OCI-LY7 (cell line): ENCODE measurements around the gene PPP1R7. TPM values are rescaled to one million over a fixed set of nuclear protein-coding genes. Genes with fewer than 3 reads are reported as not detected.

Experiments
- BruUV-seq: library from RNA; stranded (reverse); fragments of 400-500 nt; replicated peaks from 2 replicates; lab custom pipeline; 2021; lab: Mats Ljungman, UMichigan
- CTCF ChIA-PET: fragments of 300-600 bp; sonication (Branson Sonifier 250); formaldehyde crosslinking; loops from one replicate; lab custom pipeline; 2022; ENCODE audit warnings: antibody characterized with exemption; ENCODE audit not compliant: unreplicated experiment; lab: Charles Lee
- POLR2A ChIA-PET: fragments of 300-600 bp; sonication (Branson Sonifier 250); formaldehyde crosslinking; loops from one replicate; lab custom pipeline; 2022; ENCODE audit warnings: antibody characterized with exemption; lab: Charles Lee
- DNase-seq: peaks from one replicate; pipeline ENCODE4 v3.0.0-alpha.2; 2015; ENCODE audit warnings: low spot score
- H2AFZ ChIP-seq: fragments of 200-600 bp; sonication (generic), shearing (Covaris generic); 2 replicates; pipeline ENCODE4 v1.6.1; 2014; ENCODE audit warnings: mild to moderate bottlenecking, antibody characterized with exemption, low read length, moderate library complexity
- H3K27ac ChIP-seq: fragments of 200-600 bp; sonication (generic); 2 replicates; pipeline ENCODE4 v1.5.1; 2014; ENCODE audit warnings: mixed run types, low read depth, mild to moderate bottlenecking, moderate library complexity, low read length, inconsistent platforms; ENCODE audit not compliant: poor library complexity, severe bottlenecking
- H3K36me3 ChIP-seq: fragments of 200-600 bp; sonication (generic); 2 replicates; pipeline ENCODE4 v1.6.1; 2014; ENCODE audit warnings: mild to moderate bottlenecking, antibody characterized with exemption, low read length, moderate library complexity, mixed read lengths; ENCODE audit not compliant: insufficient read depth
- H3K4me1 ChIP-seq: fragments of 200-600 bp; sonication (generic); 2 replicates; pipeline ENCODE4 v1.5.1; 2014; ENCODE audit warnings: mild to moderate bottlenecking, low read length; ENCODE audit not compliant: insufficient read depth, poor library complexity, severe bottlenecking
- H3K4me2 ChIP-seq: fragments of 200-600 bp; sonication (generic); 2 replicates; pipeline ENCODE4 v1.6.1; 2014; ENCODE audit warnings: mild to moderate bottlenecking, low read length
- H3K4me3 ChIP-seq: fragments of 200-600 bp; sonication (generic); 2 replicates; pipeline ENCODE4 v1.5.1; 2014; ENCODE audit warnings: mild to moderate bottlenecking, low read depth, low read length; ENCODE audit not compliant: poor library complexity, severe bottlenecking
- H3K79me2 ChIP-seq: fragments of 200-600 bp; sonication (generic); 2 replicates; pipeline ENCODE4 v1.6.1; 2016; ENCODE audit warnings: low read depth, mild to moderate bottlenecking, low read length, moderate library complexity, mixed read lengths; ENCODE audit not compliant: insufficient read depth
- H3K9me2 ChIP-seq: fragments of 200-600 bp; sonication (generic); 2 replicates; pipeline ENCODE4 v1.6.1; 2016; ENCODE audit warnings: mild to moderate bottlenecking, low read length, mixed read lengths; ENCODE audit not compliant: insufficient read depth
- H3K9me3 ChIP-seq: fragments of 200-600 bp; sonication (generic); 2 replicates; pipeline ENCODE4 v1.6.1; 2014; ENCODE audit warnings: mild to moderate bottlenecking, mixed run types, low read length, mixed read lengths
- H4K20me1 ChIP-seq: fragments of 200-600 bp; sonication (generic); 2 replicates; pipeline ENCODE4 v1.6.1; 2014; ENCODE audit warnings: mild to moderate bottlenecking, antibody characterized with exemption, low read length, moderate library complexity, mixed read lengths; ENCODE audit not compliant: insufficient read depth
- CTCF ChIP-seq: fragments of 200-600 bp; sonication (generic); conservative IDR thresholded peaks from 2 replicates; pipeline ENCODE4 v1.5.1; 2014; ENCODE audit warnings: mild to moderate bottlenecking, antibody characterized with exemption, low read length, moderate library complexity, mixed read lengths
- EZH2phosphoT487 ChIP-seq: fragments of 200-600 bp; sonication (generic); IDR thresholded peaks from 2 replicates; pipeline ENCODE4 v1.6.1; 2018; ENCODE audit warnings: low read depth, borderline replicate concordance, mild to moderate bottlenecking, mixed run types, antibody characterized with exemption, low read length, moderate library complexity, mixed read lengths
- intact Hi-C: fragments of 100-400 bp; cut with micrococcal nuclease; formaldehyde crosslinking; loops from one replicate; pipeline ENCODE4 v1.10.0; 2022; ENCODE audit not compliant: unreplicated experiment
- total RNA-seq, 2 experiments: library from RNA; depleted of rRNA in 1 of 2; stranded (reverse); fragments of >200 nt in 1 of 2; shearing (Covaris generic) in 1 of 2; gene quantifications; 2 replicates each; pipeline ENCODE4 v1.2.3, GENCODE V29; 2014 to 2022

PPP1R7 gene
- total RNA-seq, 2 experiments from 2014 or later = 46.0 to 82.0 TPM

- peak; percentile 14 for DNase-seq
- no peak overlapping the region for H3K27ac ChIP-seq
- no peak overlapping the region for H2AFZ ChIP-seq
- H3K4me2 ChIP-seq = no peak overlapping the region
- H3K4me1 ChIP-seq = peaks cover 12% of the 10 kb centered on the region
- BruUV-seq = no TSS peak
- peaks cover 35% of the 10 kb centered on the region; the same call in 1 of the 2 replicates for H3K36me3 ChIP-seq
- POLR2A ChIA-PET = interaction anchor here (1.0 kb wide), 1 partner anchor 11 kb away, joined by 4 read pairs; no protein-coding TSS in a partner anchor
- H3K4me3 ChIP-seq = no peak overlapping the region
- CTCF ChIA-PET = no interaction called here
- no peaks in the 10 kb centered on the region for H3K9me3 ChIP-seq
- no peaks in the 10 kb centered on the region for H4K20me1 ChIP-seq
- no peaks in the 10 kb centered on the region for H3K9me2 ChIP-seq
- no peaks in the 10 kb centered on the region for H3K79me2 ChIP-seq
- TF ChIP-seq CTCF = no peak
- no peak for TF ChIP-seq EZH2phosphoT487
- intact Hi-C loops = no loop called here
Observed at GRCh38 chr2:241110607-241111439, 39.4 kb upstream of the PPP1R7 start.

- H3K4me2 ChIP-seq = no peak overlapping the region
- BruUV-seq = no TSS peak
- POLR2A ChIA-PET = no interaction called here
- intact Hi-C loops = no loop called here
- H3K36me3 ChIP-seq = peaks cover 32% of the 10 kb centered on the region; the same call in 1 of the 2 replicates
- H2AFZ ChIP-seq = no peak overlapping the region
- H3K9me3 ChIP-seq = no peaks in the 10 kb centered on the region
- no peak for DNase-seq
- H3K79me2 ChIP-seq = no peaks in the 10 kb centered on the region
- no peaks in the 10 kb centered on the region for H3K9me2 ChIP-seq
- CTCF ChIA-PET = no interaction called here
- TF ChIP-seq CTCF (no peak), EZH2phosphoT487 (no peak)
- H3K4me1 ChIP-seq = peaks cover 12% of the 10 kb centered on the region
- no peak overlapping the region for H3K27ac ChIP-seq
- H3K4me3 ChIP-seq = no peak overlapping the region
- H4K20me1 ChIP-seq = no peaks in the 10 kb centered on the region
Observed at GRCh38 chr2:241111440-241111805, 38.8 kb upstream of the PPP1R7 start.

- H4K20me1 ChIP-seq = no peaks in the 10 kb centered on the region
- POLR2A ChIA-PET = no interaction called here
- intact Hi-C loops = no loop called here
- CTCF ChIA-PET = no interaction called here
- peaks cover 12% of the 10 kb centered on the region for H3K4me1 ChIP-seq
- H3K9me2 ChIP-seq = no peaks in the 10 kb centered on the region
- BruUV-seq = no TSS peak
- TF ChIP-seq CTCF (no peak), EZH2phosphoT487 (no peak)
- no peak for DNase-seq
- no peak overlapping the region for H3K27ac ChIP-seq
- no peaks in the 10 kb centered on the region for H3K79me2 ChIP-seq
- no peak overlapping the region for H2AFZ ChIP-seq
- H3K36me3 ChIP-seq = peaks cover 28% of the 10 kb centered on the region; the same call in 1 of the 2 replicates
- no peaks in the 10 kb centered on the region for H3K9me3 ChIP-seq
- no peak overlapping the region for H3K4me2 ChIP-seq
- H3K4me3 ChIP-seq = no peak overlapping the region
Observed at GRCh38 chr2:241112046-241112445, 38.2 kb upstream of the PPP1R7 start.
